ACC112 (cell line): ENCODE measurements around the gene SLC25A42.
A peak's percentile ranks its signal among the peaks of the same experiment; 100 is the strongest.
"Not testable (repeated sequence)": the region's sequence is repeated elsewhere in the genome, so short reads cannot be mapped to it uniquely, and the experiment has no call there.

Experiments
- H2AFZ ChIP-seq: fragments of 200-600 bp; sonication (generic); one replicate; pipeline ENCODE4 v1.6.0; 2017; ENCODE audit warnings: antibody characterized with exemption, low read length; ENCODE audit not compliant: unreplicated experiment
- H3K27ac ChIP-seq: fragments of 200-600 bp; sonication (generic); 2 replicates; pipeline ENCODE4 v1.5.1; 2014; ENCODE audit warnings: low read depth, mild to moderate bottlenecking, antibody characterized with exemption, low read length, moderate library complexity
- H3K27me3 ChIP-seq: fragments of 200-600 bp; sonication (generic); 2 replicates; pipeline ENCODE4 v1.6.1; 2014; ENCODE audit warnings: mild to moderate bottlenecking, antibody characterized with exemption, low read length, moderate library complexity, mixed read lengths; ENCODE audit not compliant: insufficient read depth
- H3K36me3 ChIP-seq: fragments of 200-600 bp; sonication (generic); 2 replicates; pipeline ENCODE4 v1.6.1; 2016; ENCODE audit warnings: mild to moderate bottlenecking, antibody characterized with exemption, low read length, moderate library complexity, mixed read lengths; ENCODE audit not compliant: insufficient read depth
- H3K4me1 ChIP-seq: fragments of 200-600 bp; sonication (generic); one replicate; pipeline ENCODE4 v1.6.1; 2016; ENCODE audit warnings: low read length, mixed read lengths; ENCODE audit not compliant: insufficient read depth, unreplicated experiment, control insufficient read depth
- H3K4me3 ChIP-seq: fragments of 200-600 bp; sonication (generic); 2 replicates; pipeline ENCODE4 v1.5.1; 2014; ENCODE audit warnings: mild to moderate bottlenecking, low read depth, low read length
- H3K79me2 ChIP-seq: fragments of 200-600 bp; sonication (generic); one replicate; pipeline ENCODE4 v1.6.0; 2016; ENCODE audit warnings: low read length; ENCODE audit not compliant: control insufficient read depth, unreplicated experiment, insufficient read depth

SLC25A42 gene

GRCh38 chr19:19096641-19097627, 33.1 kb downstream of the SLC25A42 start:
- Histone ChIP-seq H3K79me2 (no peaks in the 10 kb centered on the region), H3K36me3 (no peaks in the 10 kb centered on the region)

GRCh38 chr19:19098084-19098702, 34.4 kb downstream of the SLC25A42 start:
- Histone ChIP-seq H2AFZ (no peak overlapping the region), H3K4me3 (no peak overlapping the region), H3K36me3 (no peaks in the 10 kb centered on the region), H3K79me2 (no peaks in the 10 kb centered on the region), H3K4me1 (no peaks in the 10 kb centered on the region), H3K27ac (no peak overlapping the region), H3K27me3 (no peaks in the 10 kb centered on the region)

More at GRCh38 chr19:19096641-19097627, 33.1 kb downstream of the SLC25A42 start:
- Histone ChIP-seq H2AFZ (no peak overlapping the region), H3K4me1 (no peaks in the 10 kb centered on the region), H3K4me3 (no peak overlapping the region), H3K27me3 (no peaks in the 10 kb centered on the region), H3K27ac (no peak overlapping the region)

- H3K4me1 ChIP-seq = no peaks in the 10 kb centered on the region
- no peaks in the 10 kb centered on the region for H3K79me2 ChIP-seq
- H3K27me3 ChIP-seq = no peaks in the 10 kb centered on the region
- no peak overlapping the region for H3K4me3 ChIP-seq
- no peak overlapping the region for H3K27ac ChIP-seq
- no peak overlapping the region for H2AFZ ChIP-seq
- no peaks in the 10 kb centered on the region for H3K36me3 ChIP-seq
These were observed 35.2 kb downstream of the SLC25A42 start for GRCh38 chr19:19098703-19099632.

GRCh38 chr19:19101540-19101939, 37.7 kb downstream of the SLC25A42 start:
- H3K4me1 ChIP-seq = peaks cover 9% of the 10 kb centered on the region
- no peaks in the 10 kb centered on the region for H3K79me2 ChIP-seq
- no peak overlapping the region for H3K4me3 ChIP-seq
- H3K27me3 ChIP-seq = no peaks in the 10 kb centered on the region
- no peaks in the 10 kb centered on the region for H3K36me3 ChIP-seq
- no peak overlapping the region for H3K27ac ChIP-seq
- no peak overlapping the region for H2AFZ ChIP-seq

GRCh38 chr19:19102566-19102965, 38.8 kb downstream of the SLC25A42 start:
- H3K4me1 ChIP-seq, H3K27me3 ChIP-seq, H2AFZ ChIP-seq, H3K79me2 ChIP-seq, H3K4me3 ChIP-seq, H3K36me3 ChIP-seq, H3K27ac ChIP-seq: not testable (repeated sequence)

GRCh38 chr19:19103167-19103566, 39.4 kb downstream of the SLC25A42 start:
- Histone ChIP-seq H3K79me2 (no peaks in the 10 kb centered on the region), H2AFZ (no peak overlapping the region), H3K27ac (no peak overlapping the region), H3K4me1 (peaks cover 9% of the 10 kb centered on the region), H3K4me3 (no peak overlapping the region), H3K27me3 (no peaks in the 10 kb centered on the region), H3K36me3 (no peaks in the 10 kb centered on the region)

- H3K79me2 ChIP-seq = no peaks in the 10 kb centered on the region
- H3K4me3 ChIP-seq = peak overlapping the region; percentile 79
- peaks cover 12% of the 10 kb centered on the region for H3K4me1 ChIP-seq
- H3K27ac ChIP-seq = no peak overlapping the region
- H3K27me3 ChIP-seq = no peaks in the 10 kb centered on the region
- H3K36me3 ChIP-seq = no peaks in the 10 kb centered on the region
- peak overlapping the region; percentile 86 for H2AFZ ChIP-seq
These were observed 41.7 kb downstream of the SLC25A42 start for GRCh38 chr19:19105365-19106055.

- peaks cover 12% of the 10 kb centered on the region for H3K4me1 ChIP-seq
- peak overlapping the region; percentile 86 for H2AFZ ChIP-seq
- no peaks in the 10 kb centered on the region for H3K36me3 ChIP-seq
- H3K27me3 ChIP-seq = no peaks in the 10 kb centered on the region
- H3K4me3 ChIP-seq = peak overlapping the region; percentile 79
- H3K79me2 ChIP-seq = no peaks in the 10 kb centered on the region
- no peak overlapping the region for H3K27ac ChIP-seq
These were observed 42.3 kb downstream of the SLC25A42 start for GRCh38 chr19:19106056-19106551.

- H3K36me3 ChIP-seq, H3K79me2 ChIP-seq, H3K27ac ChIP-seq, H3K27me3 ChIP-seq, H3K4me3 ChIP-seq, H2AFZ ChIP-seq: not testable (repeated sequence)
- peaks cover 12% of the 10 kb centered on the region for H3K4me1 ChIP-seq
These were observed 43.1 kb downstream of the SLC25A42 start for GRCh38 chr19:19106938-19107337.

GRCh38 chr19:19107654-19108053, 43.9 kb downstream of the SLC25A42 start:
- Histone ChIP-seq H3K4me3 (no peak overlapping the region), H3K36me3 (no peaks in the 10 kb centered on the region), H3K27ac (no peak overlapping the region), H3K27me3 (no peaks in the 10 kb centered on the region), H3K79me2 (no peaks in the 10 kb centered on the region), H3K4me1 (peaks cover 12% of the 10 kb centered on the region), H2AFZ (no peak overlapping the region)
